SK-N-SH treated with all-trans-retinoic acid at 6 μM for 48 hours (cell line): ENCODE data around the gene UAP1.

ENCODE experiments used
- ATAC-seq: fragments of 200-7000 bp; cut with Tn5 transposase; 3 replicates; pipeline ENCODE4 v1.9.1; 2020; ENCODE audit warnings: mild to moderate bottlenecking, moderate library complexity
- ARNTL ChIP-seq: fragments of 450-650 bp; formaldehyde crosslinking; IDR thresholded peaks from 2 replicates; pipeline ENCODE4 v1.5.0; 2020; ENCODE audit warnings: low read depth, mild to moderate bottlenecking, moderate library complexity, borderline replicate concordance
- BACH2 ChIP-seq: fragments of 250-450 bp; sonication (Bioruptor Pico); IDR thresholded peaks from 2 replicates; pipeline ENCODE4 v1.9.0; 2021; ENCODE audit warnings: mild to moderate bottlenecking, borderline replicate concordance
- CSDC2 ChIP-seq: fragments of 250-450 bp; sonication (Bioruptor Pico); IDR thresholded peaks from 2 replicates; pipeline ENCODE4 v1.5.0; 2020; ENCODE audit warnings: mild to moderate bottlenecking, moderate library complexity
- CSRNP3 ChIP-seq: fragments of 250-450 bp; sonication (Bioruptor Pico); IDR thresholded peaks from 2 replicates; pipeline ENCODE4 v1.5.1; 2021; ENCODE audit warnings: mild to moderate bottlenecking, moderate library complexity
- ESRRG ChIP-seq: fragments of 250-450 bp; sonication (Bioruptor Pico); IDR thresholded peaks from 2 replicates; pipeline ENCODE4 v1.6.1; 2021; ENCODE audit warnings: mild to moderate bottlenecking
- GLIS3 ChIP-seq: fragments of 250-450 bp; sonication (Bioruptor Pico); IDR thresholded peaks from 2 replicates; pipeline ENCODE4 v1.5.0; 2020; ENCODE audit warnings: mild to moderate bottlenecking, moderate library complexity
- ISL1 ChIP-seq: fragments of 250-450 bp; sonication (Bioruptor Pico); IDR thresholded peaks from 2 replicates; pipeline ENCODE4 v2.1.2; 2022; ENCODE audit warnings: mild to moderate bottlenecking, moderate library complexity
- OSR1 ChIP-seq: fragments of 250-450 bp; sonication (Bioruptor Pico); IDR thresholded peaks from 2 replicates; pipeline ENCODE4 v1.8.0; 2022; ENCODE audit warnings: moderate library complexity, mild to moderate bottlenecking, inconsistent platforms
- PATZ1 ChIP-seq: fragments of 250-450 bp; sonication (Bioruptor Pico); IDR thresholded peaks from 2 replicates; pipeline ENCODE4 v1.8.0; 2020; ENCODE audit warnings: mild to moderate bottlenecking, moderate library complexity, borderline replicate concordance
- PPARA ChIP-seq: fragments of 250-450 bp; sonication (Bioruptor Pico); IDR thresholded peaks from 2 replicates; pipeline ENCODE4 v1.5.0; 2020; ENCODE audit warnings: mild to moderate bottlenecking, borderline replicate concordance
- TCF4 ChIP-seq: fragments of 250-450 bp; sonication (Bioruptor Pico); IDR thresholded peaks from 2 replicates; pipeline ENCODE4 v1.8.0; 2021; ENCODE audit warnings: mild to moderate bottlenecking, moderate library complexity, borderline replicate concordance
- TOX ChIP-seq: fragments of 250-450 bp; sonication (Bioruptor Pico); IDR thresholded peaks from 2 replicates; pipeline ENCODE4 v1.8.0; 2021; ENCODE audit warnings: mild to moderate bottlenecking, moderate library complexity, borderline replicate concordance
- ZFP3 ChIP-seq: fragments of 250-450 bp; sonication (Bioruptor Pico); IDR thresholded peaks from 2 replicates; pipeline ENCODE4 v1.5.0; 2020; ENCODE audit warnings: mild to moderate bottlenecking, moderate library complexity
- ZFP30 ChIP-seq: fragments of 450-650 bp; formaldehyde crosslinking; IDR thresholded peaks from 2 replicates; pipeline ENCODE4 v1.5.0; 2022; ENCODE audit warnings: mild to moderate bottlenecking, moderate library complexity
- ZNF565 ChIP-seq: fragments of 450-650 bp; formaldehyde crosslinking; conservative IDR thresholded peaks from 2 replicates; pipeline ENCODE4 v1.5.0; 2020; ENCODE audit warnings: low read depth, mild to moderate bottlenecking, moderate library complexity
- TF ChIP-seq, protein P1 (sequence below): fragments of 250-450 bp; sonication (Bioruptor Pico); IDR thresholded peaks from 2 replicates; pipeline ENCODE4 v1.5.0; 2020; ENCODE audit warnings: mild to moderate bottlenecking, moderate library complexity
- TF ChIP-seq, protein P2 (sequence below): fragments of 250-450 bp; sonication (Bioruptor Pico); IDR thresholded peaks from 2 replicates; pipeline ENCODE4 v1.5.1; 2020; ENCODE audit warnings: low read depth, mild to moderate bottlenecking, moderate library complexity
- TF ChIP-seq, protein P3 (sequence below): fragments of 250-450 bp; sonication (Bioruptor Pico); IDR thresholded peaks from 2 replicates; pipeline ENCODE4 v1.8.0; 2021; ENCODE audit warnings: low read depth, mild to moderate bottlenecking, moderate library complexity, borderline replicate concordance

The UAP1 gene

GRCh38 chr1:162536511-162536910, 25.0 kb upstream of the UAP1 start:
- no peak; the same call in 2 of the 3 replicates for ATAC-seq

DNA sequence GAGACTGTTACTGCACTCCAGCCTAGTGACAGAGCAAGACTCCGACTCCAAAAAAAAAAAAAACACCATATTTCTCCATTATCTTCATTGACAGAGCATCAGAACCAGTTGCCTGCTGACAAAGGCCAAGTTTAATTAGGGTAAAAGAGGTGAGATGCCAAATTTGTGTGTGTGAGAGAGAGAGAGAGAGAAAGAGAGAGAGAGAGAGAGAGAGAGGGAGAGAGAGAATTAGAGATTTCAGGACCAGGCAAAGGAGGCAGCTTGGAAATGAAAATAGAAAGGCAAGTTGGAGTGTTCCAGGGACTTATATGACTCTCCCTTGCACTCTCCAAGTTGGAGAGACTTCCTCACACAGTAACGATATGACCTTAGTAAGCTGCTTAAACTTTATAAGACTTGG, 24.3 kb upstream of the UAP1 start:
- no peak for ATAC-seq
- TF ChIP-seq PATZ1 (CRISPR knock-in tag): no peak
- TF ChIP-seq ZFP3: no peak
- no peak for TF ChIP-seq CSRNP3 (CRISPR knock-in tag)
- no peak for TF ChIP-seq TCF4 (CRISPR knock-in tag)
- TF ChIP-seq ZNF565 (CRISPR knock-in tag): no peak
- TF ChIP-seq, protein P1, sequence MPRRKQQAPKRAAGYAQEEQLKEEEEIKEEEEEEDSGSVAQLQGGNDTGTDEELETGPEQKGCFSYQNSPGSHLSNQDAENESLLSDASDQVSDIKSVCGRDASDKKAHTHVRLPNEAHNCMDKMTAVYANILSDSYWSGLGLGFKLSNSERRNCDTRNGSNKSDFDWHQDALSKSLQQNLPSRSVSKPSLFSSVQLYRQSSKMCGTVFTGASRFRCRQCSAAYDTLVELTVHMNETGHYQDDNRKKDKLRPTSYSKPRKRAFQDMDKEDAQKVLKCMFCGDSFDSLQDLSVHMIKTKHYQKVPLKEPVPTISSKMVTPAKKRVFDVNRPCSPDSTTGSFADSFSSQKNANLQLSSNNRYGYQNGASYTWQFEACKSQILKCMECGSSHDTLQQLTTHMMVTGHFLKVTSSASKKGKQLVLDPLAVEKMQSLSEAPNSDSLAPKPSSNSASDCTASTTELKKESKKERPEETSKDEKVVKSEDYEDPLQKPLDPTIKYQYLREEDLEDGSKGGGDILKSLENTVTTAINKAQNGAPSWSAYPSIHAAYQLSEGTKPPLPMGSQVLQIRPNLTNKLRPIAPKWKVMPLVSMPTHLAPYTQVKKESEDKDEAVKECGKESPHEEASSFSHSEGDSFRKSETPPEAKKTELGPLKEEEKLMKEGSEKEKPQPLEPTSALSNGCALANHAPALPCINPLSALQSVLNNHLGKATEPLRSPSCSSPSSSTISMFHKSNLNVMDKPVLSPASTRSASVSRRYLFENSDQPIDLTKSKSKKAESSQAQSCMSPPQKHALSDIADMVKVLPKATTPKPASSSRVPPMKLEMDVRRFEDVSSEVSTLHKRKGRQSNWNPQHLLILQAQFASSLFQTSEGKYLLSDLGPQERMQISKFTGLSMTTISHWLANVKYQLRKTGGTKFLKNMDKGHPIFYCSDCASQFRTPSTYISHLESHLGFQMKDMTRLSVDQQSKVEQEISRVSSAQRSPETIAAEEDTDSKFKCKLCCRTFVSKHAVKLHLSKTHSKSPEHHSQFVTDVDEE (CRISPR knock-in tag): no peak
- TF ChIP-seq PPARA (CRISPR knock-in tag): no peak
- no peak for TF ChIP-seq ZFP30 (CRISPR knock-in tag)
- TF ChIP-seq, protein P2, sequence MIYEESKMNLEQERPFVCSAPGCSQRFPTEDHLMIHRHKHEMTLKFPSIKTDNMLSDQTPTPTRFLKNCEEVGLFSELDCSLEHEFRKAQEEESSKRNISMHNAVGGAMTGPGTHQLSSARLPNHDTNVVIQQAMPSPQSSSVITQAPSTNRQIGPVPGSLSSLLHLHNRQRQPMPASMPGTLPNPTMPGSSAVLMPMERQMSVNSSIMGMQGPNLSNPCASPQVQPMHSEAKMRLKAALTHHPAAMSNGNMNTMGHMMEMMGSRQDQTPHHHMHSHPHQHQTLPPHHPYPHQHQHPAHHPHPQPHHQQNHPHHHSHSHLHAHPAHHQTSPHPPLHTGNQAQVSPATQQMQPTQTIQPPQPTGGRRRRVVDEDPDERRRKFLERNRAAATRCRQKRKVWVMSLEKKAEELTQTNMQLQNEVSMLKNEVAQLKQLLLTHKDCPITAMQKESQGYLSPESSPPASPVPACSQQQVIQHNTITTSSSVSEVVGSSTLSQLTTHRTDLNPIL (CRISPR knock-in tag): no peak
- no peak for TF ChIP-seq BACH2
- no peak for TF ChIP-seq OSR1 (CRISPR knock-in tag)
- TF ChIP-seq ESRRG (CRISPR knock-in tag): no peak
- TF ChIP-seq ISL1 (CRISPR knock-in tag): no peak
- TF ChIP-seq, protein P3, sequence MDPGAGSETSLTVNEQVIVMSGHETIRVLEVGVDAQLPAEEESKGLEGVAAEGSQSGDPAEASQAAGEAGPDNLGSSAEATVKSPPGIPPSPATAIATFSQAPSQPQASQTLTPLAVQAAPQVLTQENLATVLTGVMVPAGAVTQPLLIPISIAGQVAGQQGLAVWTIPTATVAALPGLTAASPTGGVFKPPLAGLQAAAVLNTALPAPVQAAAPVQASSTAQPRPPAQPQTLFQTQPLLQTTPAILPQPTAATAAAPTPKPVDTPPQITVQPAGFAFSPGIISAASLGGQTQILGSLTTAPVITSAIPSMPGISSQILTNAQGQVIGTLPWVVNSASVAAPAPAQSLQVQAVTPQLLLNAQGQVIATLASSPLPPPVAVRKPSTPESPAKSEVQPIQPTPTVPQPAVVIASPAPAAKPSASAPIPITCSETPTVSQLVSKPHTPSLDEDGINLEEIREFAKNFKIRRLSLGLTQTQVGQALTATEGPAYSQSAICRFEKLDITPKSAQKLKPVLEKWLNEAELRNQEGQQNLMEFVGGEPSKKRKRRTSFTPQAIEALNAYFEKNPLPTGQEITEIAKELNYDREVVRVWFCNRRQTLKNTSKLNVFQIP (CRISPR knock-in tag): no peak

More at GRCh38 chr1:162536511-162536910, 25.0 kb upstream of the UAP1 start:
- TF ChIP-seq ZFP30 (CRISPR knock-in tag): no peak
- no peak for TF ChIP-seq OSR1 (CRISPR knock-in tag)

DNA sequence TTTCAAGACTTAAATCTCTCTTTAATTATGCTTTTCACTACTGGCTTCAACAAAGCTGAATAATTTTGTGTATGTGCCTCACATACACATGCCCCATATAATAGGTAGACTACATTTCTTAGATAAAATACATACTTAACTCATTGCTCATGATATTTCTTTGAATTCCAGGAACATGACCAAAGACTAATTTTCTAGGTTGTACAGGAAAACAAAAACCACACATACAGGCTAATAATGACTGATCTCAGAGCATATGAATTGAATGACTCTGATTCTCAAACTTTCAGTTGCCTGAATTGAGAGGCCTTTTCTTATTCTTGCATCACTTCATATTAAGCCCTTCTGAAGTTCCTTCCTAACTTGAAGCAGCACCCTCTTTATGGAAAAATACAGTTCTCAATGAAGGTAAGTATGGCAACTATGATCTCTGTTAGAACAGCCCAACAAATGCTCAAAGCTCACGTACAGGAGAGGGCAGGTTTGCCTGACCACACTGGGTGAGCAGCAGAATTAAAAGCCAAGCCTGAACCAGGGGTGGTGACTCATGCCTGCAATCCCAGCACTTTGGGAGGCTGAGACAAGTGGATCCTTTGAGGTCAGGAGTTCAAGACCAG, 22.6 kb upstream of the UAP1 start:
- no peak for TF ChIP-seq ZFP30 (CRISPR knock-in tag)
- TF ChIP-seq ISL1 (CRISPR knock-in tag): peak; percentile 81
- TF ChIP-seq TOX: peak; percentile 12; the same call in 1 of the 2 replicates
- TF ChIP-seq, all 23 proteins: peak for 2
- ATAC-seq: peak; percentile 64

GRCh38 chr1:162541619-162542141, 19.8 kb upstream of the UAP1 start:
- no peak for TF ChIP-seq TCF4 (CRISPR knock-in tag)
- 0 out of 2 replicates have a peak, but pooled peaks have one; percentile 59 for TF ChIP-seq TOX
- TF ChIP-seq ARNTL (CRISPR knock-in tag): no peak
- TF ChIP-seq ZFP30 (CRISPR knock-in tag): no peak
- no peak for TF ChIP-seq CSDC2 (CRISPR knock-in tag)
- TF ChIP-seq, protein P3 (CRISPR knock-in tag): peak; percentile 52; the same call in 1 of the 2 replicates
- TF ChIP-seq GLIS3 (CRISPR knock-in tag): no peak
- no peak for TF ChIP-seq BACH2
- TF ChIP-seq PPARA (CRISPR knock-in tag): no peak

More at GRCh38 chr1:162541619-162542141, 19.8 kb upstream of the UAP1 start:
- peak; percentile 88 for ATAC-seq
